ENCODE measurements around the gene LEP.
A peak's percentile ranks its signal among the peaks of the same experiment; 100 is the strongest.

Gene LEP

GRCh38 chr7:128240696-128241386 is at the start of gene LEP:
LEP (plus strand) TSS chr7:128241278; CDS start chr7:128252019, 10,741 bp downstream.
- DNase-seq (ENCODE audit: low spot score): no peak

GRCh38 chr7:128192497-128193142 is 48.5 kb upstream of the LEP start:
- DNase-seq (ENCODE audit: low spot score): no peak

GRCh38 chr7:128194533-128195282 is 46.4 kb upstream of the LEP start:
- DNase-seq (ENCODE audit: low spot score): no peak

- no peak for DNase-seq (ENCODE audit: low spot score)
Observed at GRCh38 chr7:128197589-128197988, 43.5 kb upstream of the LEP start.

- no peak for DNase-seq (ENCODE audit: low spot score)
Observed at GRCh38 chr7:128197989-128198580, 43.0 kb upstream of the LEP start.

- DNase-seq (ENCODE audit: low spot score): no peak
Observed at GRCh38 chr7:128200376-128200775, 40.7 kb upstream of the LEP start.

GRCh38 chr7:128201067-128201689 is 39.9 kb upstream of the LEP start:
- DNase-seq (ENCODE audit: low spot score): no peak

- DNase-seq (ENCODE audit: low spot score): no peak
Observed at GRCh38 chr7:128201690-128202085, 39.4 kb upstream of the LEP start.

- DNase-seq (ENCODE audit: low spot score): no peak
Observed at GRCh38 chr7:128202287-128202957, 38.7 kb upstream of the LEP start.

- DNase-seq (ENCODE audit: low spot score): no peak
Observed at GRCh38 chr7:128203047-128203491, 38.0 kb upstream of the LEP start.

GRCh38 chr7:128203710-128204214 is 37.3 kb upstream of the LEP start:
- no peak for DNase-seq (ENCODE audit: low spot score)

GRCh38 chr7:128204455-128204854 is 36.6 kb upstream of the LEP start:
- DNase-seq (ENCODE audit: low spot score): no peak

GRCh38 chr7:128205068-128205467 is 36.0 kb upstream of the LEP start:
- no peak for DNase-seq (ENCODE audit: low spot score)

- no peak for DNase-seq (ENCODE audit: low spot score)
Observed at GRCh38 chr7:128206017-128206746, 34.9 kb upstream of the LEP start.

- DNase-seq (ENCODE audit: low spot score): no peak
Observed at GRCh38 chr7:128206747-128207500, 34.2 kb upstream of the LEP start.

GRCh38 chr7:128207609-128208008 is 33.5 kb upstream of the LEP start:
- DNase-seq (ENCODE audit: low spot score): no peak

GRCh38 chr7:128209229-128210035 is 31.6 kb upstream of the LEP start:
- DNase-seq (ENCODE audit: low spot score): peak; percentile 76

GRCh38 chr7:128210036-128210347 is 31.1 kb upstream of the LEP start:
- DNase-seq (ENCODE audit: low spot score): no peak

Measured in putamen (tissue), 1 donor.